Glomerular visceral epithelial cell (primary cell): Measurements from ENCODE around the gene AAK1.

Experiments used
- DNase-seq: peaks from one replicate; pipeline ENCODE4 v3.0.0-alpha.2; 2016; ENCODE audit errors: extremely low spot score

Gene AAK1

DNA sequence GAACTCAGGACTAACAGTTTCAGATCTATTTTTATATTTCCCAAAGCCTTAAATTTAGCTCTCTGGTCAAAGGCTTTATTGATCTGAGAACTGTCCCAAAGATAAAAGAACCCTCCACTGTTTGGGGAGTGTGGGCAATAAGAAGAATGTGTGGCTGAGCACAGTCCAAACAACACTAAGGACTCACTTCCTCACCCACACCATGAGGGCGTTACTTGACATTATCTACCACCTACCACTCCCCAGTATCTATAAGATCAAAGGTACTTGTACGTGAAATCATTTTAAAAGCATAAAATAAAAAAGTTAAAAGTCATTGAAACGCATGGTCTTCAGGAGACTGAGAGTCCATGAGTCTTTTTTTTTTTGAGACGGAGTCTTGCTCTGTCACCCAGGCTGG, 151.7 kb downstream of the AAK1 start:
- no peak for DNase-seq

DNA sequence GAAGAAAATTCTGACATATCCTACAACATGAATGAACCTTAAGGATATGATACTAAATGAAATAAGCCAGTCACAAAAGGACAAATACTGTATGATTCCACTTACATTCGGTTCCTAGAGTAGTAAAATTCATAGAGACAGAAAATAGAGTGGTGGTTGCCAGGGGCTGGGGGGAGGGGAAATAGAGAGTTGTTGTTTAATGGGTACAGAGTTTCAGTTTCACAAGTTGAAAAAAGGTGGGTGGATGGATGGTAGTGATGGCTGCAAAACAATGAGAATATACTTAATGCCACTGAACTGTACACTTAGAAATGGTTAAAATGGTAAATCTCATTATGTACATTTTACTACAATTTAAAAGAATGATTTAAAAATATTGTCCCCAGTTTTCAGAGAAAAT, 153.1 kb downstream of the AAK1 start:
- DNase-seq = no peak

DNA sequence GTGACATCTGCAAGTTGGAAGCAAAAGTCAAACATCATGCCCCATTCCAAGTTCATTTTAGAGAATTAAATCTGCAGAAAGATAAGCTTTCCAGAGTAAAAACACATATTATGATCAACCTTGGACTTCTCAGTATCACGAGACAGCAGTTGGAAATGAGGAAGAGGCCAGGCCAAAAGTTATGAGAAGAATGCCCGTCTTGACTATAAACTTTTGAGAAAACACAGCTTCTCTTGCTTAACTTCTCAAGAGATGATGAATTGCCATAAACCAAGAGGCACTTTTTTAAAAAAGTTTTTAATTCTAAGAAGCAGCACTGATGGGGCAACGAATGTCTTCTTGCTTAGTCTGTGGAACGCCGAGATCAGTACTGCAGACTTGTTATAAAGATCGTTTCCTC, 153.7 kb downstream of the AAK1 start:
- no peak for DNase-seq

- peak; percentile 24 for DNase-seq
Observed at GRCh38 chr2:69483696-69484095, 159.8 kb downstream of the AAK1 start.

DNA sequence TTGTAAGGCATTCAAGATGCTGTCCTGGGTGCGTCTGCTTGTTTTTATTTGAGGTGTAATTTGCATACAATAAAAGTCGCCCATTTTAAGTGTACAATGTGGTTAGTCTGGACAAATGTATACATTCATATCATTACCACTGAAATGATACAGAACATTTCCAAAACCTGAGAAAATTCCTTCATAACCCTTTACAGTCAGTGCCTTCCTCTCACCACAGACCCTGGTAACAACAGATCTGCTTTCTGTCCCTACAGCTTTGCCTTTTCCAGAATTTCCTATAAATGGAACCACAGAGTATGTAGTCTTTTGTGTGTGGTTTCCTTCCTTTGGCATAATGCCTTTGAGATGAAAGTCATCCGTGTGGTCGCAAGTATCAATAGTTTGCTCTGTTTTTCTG, 160.5 kb downstream of the AAK1 start:
- DNase-seq = peak; percentile 36

DNA sequence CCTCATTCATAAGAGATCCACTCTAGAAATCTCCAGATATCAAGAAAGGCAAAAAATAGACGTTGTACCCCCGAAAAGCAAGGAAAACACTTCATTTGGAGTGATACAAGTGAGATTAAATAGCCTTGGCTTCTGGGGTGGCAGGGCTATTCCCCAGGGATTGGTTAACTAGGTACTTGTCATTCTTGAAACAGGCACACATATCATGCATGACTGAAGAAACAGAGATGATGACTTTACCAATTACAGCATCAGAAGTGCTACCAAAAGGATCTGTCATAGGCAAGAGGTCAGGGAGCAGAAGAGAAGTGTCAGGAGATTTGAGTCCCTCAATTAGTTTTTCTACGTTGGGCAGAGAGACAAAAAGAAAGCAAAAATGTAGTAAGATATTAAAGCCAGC, 161.1 kb downstream of the AAK1 start:
- peak; percentile 20 for DNase-seq

DNA sequence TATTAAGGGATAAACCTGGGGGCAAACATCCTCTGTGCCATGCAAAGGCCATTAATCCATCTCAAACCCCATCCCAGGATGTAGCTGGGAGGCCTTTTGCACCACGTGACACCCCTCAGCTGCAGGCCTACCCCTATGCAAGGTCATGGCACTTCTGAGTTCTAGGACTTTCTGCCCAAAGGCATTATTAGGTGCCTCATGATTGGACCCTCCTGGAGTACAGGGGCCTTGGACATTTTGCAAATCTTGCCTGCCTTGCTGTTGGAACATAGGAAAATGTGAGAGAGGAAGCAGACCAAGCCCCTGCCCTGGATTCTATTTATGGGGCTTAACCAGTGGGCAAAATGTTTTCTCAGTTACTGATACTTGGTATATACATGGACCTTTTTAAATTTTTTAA, 162.1 kb downstream of the AAK1 start:
- no peak for DNase-seq

DNA sequence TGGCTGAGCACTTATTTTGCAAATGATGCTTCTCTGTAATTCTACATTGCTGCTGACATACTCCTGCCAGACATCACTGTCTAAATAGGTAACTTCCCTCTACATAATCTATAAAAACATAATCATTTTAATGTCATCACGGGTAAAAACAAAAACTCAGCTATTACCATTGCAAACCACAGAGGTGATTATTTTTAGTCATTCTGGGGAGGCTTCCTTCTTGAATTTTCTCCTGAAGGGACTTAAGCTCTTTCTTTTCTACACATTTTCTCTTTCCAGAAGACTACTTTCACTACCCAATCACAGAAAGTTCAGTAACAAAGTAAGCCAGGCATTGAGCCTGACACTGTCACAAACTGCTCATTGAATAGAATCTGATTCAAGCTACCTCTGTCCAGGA, 165.9 kb downstream of the AAK1 start:
- no peak for DNase-seq

GRCh38 chr2:69474688-69475087, 168.9 kb downstream of the AAK1 start:
- DNase-seq = no peak

GRCh38 chr2:69471793-69472192, 171.7 kb downstream of the AAK1 start:
- DNase-seq = no peak

DNA sequence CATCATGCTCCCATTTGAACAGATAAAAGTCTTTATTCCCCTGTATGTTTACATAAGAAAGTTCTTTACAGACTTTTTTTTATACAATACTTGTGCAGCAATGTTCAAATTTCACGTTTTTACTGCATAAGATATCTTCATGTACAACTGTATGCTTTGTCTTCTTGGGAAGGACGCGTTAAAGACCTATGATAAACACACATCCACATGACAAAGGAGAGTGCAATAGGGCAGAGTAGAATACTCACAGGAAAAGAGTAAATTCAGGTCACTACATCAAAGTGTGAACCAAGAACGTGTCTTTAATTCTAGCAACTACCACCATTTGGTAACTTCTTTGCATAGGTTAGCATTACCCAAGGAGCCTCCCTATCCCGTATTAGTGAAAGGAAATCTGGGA, 172.6 kb downstream of the AAK1 start:
- no peak for DNase-seq

DNA sequence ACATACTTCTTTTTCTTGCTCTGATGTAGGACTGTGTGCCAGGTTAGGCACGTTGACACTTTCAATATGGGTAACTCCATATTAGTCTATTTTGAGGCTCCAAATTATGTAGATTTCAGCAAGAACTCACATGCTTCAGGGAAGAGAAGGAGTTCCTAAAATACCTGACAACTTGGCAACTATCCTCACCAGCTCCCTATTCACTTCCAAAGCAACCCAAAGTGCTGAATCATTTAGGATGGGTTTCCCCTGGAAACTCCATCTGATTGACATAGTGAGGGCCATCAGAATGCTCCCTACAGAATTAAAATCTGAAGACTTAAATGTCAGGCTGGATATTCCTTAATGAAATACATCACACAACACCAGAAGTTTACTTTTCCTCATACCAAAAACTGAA, 173.8 kb downstream of the AAK1 start:
- no peak for DNase-seq

- DNase-seq = no peak
Observed at GRCh38 chr2:69469375-69469774, 174.2 kb downstream of the AAK1 start.

DNA sequence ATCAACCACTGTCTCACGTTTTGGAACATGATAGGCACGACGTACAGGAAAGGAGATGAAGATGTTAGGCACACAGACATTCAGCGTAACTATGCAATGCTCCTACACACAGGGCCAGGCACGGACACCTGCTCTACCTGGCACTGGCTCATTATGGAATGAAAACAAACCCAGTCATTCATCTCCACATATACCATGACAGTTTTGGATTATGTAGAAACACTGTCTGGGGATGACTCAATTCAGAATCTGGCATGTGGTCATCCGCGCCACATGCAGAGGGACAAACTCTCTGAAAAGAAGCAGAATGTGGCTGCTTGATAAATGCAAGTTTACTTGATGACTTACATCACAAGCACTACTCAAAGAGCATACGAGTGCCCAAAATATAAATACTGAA, 176.8 kb downstream of the AAK1 start:
- no peak for DNase-seq

- no peak for DNase-seq
Observed at GRCh38 chr2:69465513-69466456, 177.8 kb downstream of the AAK1 start.

DNA sequence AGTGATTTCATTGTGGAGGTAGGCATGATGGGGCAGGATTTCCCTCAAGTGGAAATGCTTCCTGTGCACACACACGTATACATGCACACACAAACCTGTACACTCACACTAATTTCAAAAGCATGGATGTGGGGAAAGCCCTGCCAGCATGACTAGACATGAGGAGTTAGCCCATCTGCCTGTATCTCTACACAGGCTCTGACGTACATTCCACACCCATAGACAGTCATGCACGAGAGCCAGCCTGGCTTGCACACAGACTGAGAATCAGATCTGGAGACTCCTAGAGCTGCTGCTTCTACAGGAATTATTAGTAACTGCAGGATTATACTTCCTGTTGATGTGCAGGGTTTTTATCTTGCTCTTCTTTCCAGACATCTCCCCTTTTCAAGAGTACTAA, 179.0 kb downstream of the AAK1 start:
- DNase-seq = no peak

- no peak for DNase-seq
Observed at GRCh38 chr2:69462780-69463179, 180.8 kb downstream of the AAK1 start.

DNA sequence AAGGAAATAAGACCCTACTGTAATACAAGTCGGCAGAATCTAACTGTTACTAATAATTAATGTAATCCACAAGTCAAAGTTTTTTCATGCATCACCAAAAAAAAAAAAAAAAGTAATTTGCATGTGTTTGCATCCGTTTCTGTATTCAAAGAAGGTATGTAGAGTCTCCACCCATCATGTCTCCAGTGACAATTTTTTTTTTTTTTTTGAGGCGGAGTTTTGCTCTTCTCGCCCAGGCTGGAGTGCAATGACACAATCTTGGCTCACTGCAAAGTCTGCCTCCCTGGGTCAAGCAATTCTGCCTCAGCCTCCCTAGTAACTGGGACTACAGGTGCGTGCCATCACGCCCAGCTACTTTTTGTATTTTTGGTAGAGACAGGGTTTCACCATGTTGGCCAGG, 182.1 kb downstream of the AAK1 start:
- no peak for DNase-seq

- DNase-seq = no peak
Observed at GRCh38 chr2:69459936-69460335, 183.6 kb downstream of the AAK1 start.

- DNase-seq = no peak
Observed at GRCh38 chr2:69456950-69457445, 186.5 kb downstream of the AAK1 start.

- no peak for DNase-seq
Observed at GRCh38 chr2:69456154-69456553, 187.4 kb downstream of the AAK1 start.

GRCh38 chr2:69454976-69455375, 188.6 kb downstream of the AAK1 start:
- no peak for DNase-seq

DNA sequence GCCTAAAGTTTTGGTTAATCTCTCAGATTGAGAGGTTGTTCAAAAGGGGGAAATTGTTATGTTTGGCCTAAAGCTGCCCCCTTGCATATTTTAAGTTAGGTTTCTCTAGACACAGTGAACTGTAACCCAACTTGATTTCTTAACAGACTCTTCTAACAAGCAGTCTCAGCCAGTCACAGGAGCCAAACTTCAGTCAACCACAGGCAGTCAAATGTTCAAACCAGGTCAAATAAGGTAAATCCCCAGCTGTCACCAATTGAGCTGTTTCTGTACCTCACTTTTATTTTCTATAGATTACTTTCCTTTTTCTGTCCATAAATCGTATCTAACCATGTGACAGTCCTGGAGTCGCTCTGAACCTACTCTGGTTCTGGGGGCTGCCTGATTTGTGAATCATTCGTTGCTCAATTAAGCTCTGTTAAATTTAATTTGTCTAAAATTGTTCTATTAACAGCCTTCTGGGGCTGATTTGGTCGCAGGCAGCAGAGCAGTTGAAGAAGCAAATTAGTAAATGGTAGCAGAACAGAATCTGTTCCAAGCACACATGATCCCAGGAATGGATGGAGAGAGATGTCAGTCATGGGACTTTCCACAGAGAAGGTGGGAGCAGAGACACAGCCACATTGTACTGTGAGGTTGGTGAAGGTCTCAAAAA, 189.9 kb downstream of the AAK1 start:
- DNase-seq = no peak
